GM19467 (cell line): ENCODE measurements around the gene ARPC5L.
A peak's percentile ranks its signal among the peaks of the same experiment; 100 is the strongest.

ENCODE experiments used
- ATAC-seq: cut with Tn5 transposase; IDR thresholded peaks from one replicate; pipeline ENCODE4 v1.9.1; 2021; ENCODE audit warnings: mild to moderate bottlenecking, moderate library complexity; ENCODE audit not compliant: unreplicated experiment

The ARPC5L gene

DNA sequence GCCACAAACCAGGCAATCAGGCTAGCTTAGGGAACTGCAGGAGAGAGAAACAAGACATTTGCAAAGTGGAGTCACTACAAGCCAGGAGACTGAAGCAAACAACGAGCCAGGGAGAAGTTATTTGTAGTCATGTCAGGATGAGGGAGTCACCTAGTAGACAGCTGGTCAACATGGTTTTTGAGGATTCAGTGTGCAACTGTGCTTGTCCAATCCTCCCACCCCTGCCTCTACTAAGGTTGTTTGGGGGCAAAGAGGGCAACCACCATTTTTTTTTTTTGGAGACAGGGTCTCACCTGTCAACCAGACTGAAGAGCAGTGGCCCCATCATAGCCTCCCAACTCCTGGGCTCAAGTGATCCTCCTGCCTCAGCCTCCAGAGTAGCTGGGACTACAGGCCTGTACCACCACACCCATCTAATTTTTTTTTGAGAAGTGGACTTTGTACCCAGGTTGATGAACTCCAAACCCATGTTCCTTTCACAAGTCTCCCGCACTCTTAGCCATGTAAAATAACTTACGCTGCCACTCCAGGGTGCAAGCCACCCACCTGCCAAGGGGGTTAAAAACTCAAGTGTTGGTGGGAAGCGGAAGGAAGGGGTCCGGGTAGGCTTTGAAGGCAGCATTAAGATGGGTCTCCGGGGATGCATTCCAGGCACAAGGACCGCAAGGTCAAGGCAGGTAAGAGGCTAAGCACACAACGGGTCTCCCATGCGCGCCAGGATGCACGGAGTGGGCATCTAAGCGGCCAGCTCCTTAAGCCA is 1.2 kb upstream of the ARPC5L start:
- ATAC-seq, result no peak

DNA sequence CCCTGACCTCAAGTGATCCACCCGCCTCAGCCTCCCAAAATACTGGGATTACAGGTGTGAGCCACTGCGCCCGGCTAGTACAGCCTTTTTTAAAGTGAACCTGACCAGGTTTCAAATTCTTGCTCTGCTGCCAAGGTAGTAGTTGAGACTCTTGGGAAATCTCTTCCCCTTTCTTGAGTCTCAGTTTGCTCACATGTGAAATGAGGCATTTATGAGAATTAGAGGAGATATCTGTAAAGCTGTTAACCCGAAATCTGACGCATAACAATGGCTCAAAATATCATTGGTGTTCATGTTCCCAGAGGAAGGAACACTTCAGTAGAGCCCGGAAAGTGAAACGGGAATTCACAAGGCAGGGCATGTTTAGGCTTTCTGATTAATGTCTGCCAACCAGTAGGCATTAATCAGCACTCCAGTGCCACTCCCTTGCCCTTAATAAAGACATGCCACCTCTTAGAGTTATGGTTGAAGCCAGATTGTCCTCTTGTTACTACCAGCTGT is 1.5 kb downstream of the ARPC5L start:
- no peak for ATAC-seq

GRCh38 chr9:124868511-124869465 is 6.9 kb downstream of the ARPC5L start:
- peak; percentile 64 for ATAC-seq

DNA sequence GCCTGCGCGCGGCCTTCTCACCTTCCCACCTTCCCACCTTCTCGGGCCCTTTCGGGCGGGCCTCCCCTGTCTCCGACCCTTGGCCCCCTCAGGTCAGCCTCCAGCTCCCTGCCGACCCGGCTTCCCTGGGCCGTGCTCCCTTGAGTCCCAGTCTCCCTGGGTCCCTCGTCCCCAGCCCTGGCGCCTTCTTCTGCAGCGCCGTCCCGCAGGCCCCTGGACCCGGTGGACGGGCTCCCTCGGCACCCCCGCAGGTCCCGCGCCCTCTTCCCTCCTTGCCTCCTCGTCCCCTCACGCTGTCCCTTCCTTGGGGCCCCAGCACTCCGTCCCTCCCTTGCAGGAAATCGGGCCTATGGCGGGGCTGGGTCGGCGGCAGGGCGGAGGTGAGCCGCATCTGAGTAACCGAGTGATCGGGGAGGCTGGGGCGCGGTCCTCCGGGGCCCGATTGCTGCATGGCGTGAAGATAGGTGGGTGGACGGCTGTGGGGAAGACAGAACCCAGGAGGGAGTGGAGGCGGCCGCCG is 7.6 kb downstream of the ARPC5L start:
- ATAC-seq, result peak; percentile 4

- peak; percentile 33 for ATAC-seq
Measured at GRCh38 chr9:124869986-124870560, 8.1 kb downstream of the ARPC5L start.

DNA sequence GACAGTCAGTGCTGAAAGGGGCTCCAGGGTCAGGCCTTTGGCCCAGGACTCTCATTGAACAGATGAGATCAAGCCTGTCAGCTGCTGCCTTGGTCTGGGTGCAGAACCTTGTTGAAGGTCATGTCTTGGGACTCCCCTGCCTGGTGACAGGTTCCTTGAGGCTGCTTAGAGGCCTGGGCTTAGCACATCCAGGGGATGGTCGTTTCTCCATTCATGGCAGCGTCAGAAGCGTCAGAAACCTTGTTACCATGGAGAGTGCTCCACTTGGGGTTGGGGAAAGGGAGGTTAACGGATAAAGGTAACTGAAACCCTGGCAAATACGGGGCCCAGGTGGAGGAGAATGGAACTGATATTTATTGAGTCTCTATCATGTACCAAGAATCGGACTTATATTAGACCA is 8.8 kb downstream of the ARPC5L start:
- no peak for ATAC-seq

- no peak for ATAC-seq
Measured at GRCh38 chr9:124871156-124871561, 9.2 kb downstream of the ARPC5L start.

DNA sequence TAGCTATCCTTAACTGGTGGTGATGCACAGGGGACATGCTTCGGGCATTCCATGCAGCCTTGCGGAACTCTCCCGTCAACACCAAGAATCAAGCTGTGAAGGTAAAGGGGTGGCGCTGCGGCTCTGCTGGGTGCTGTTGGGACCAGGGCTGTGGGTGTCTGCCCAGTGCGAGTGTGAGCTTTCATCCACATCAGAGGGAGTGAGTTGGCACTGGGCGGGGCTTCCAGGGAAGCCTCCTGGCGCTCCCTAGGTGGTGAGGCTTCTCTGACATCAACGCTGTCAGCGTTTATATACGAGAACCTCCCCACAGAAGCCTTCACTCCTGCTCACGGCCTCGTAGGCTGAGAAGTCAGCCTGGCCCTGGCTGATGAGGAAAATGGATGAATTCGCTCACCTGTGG is 11.7 kb downstream of the ARPC5L start:
- no peak for ATAC-seq

GRCh38 chr9:124875501-124875900 is 13.6 kb downstream of the ARPC5L start:
- no peak for ATAC-seq

DNA sequence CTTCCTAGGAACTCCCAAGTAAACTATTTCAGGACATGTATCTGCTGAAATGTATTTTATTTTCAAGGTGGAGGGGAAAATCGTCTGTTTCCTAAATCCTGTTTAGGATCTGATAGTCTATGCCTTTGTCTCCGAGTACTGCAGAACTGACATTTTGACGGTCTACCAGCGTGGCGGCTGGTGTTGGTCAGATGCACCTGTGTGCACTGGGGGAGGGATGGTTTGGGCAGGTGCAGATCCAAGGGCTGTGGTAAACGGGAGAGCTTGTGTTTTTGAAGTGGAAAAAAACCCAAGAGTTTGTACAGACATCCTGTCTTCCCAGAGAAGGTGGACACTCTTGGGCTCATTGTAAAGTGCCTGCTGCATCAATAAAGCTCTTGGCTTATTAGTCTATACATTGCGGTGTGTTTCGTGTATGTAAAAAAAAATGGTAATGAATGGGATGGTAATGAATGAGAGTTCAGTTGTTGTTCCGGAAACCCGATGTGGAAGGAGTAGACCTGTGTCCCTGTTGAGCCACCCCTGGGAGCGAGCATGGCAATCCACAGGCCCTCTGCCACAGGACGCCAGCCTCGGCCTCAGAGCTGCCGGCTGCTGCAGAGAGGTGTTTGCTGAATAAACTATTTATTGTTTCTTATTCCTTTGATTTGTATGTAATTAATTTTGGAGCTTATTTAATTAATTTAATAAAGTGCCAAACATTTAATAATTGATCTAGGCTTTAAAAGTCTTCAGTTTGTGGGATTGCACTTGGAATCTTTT is 15.3 kb downstream of the ARPC5L start:
- ATAC-seq, result no peak

DNA sequence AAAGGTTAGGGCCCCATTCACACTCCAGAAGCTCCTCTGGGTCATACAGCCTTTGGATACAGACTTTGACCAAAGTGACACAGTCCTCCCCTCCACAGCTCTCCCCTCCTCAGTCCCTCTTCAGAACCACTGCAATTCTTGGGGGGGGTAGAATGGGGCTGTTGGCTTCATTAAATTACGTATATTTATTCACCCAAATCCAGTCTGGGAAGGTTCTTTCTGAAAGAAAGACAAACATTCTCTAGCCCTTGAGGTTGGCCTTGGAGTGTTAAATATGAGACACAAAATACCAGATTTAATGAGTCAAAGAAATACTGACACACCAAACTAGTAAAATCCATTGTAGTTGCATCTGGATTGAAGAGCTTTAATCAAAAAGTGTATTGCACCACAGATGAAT is 16.1 kb downstream of the ARPC5L start:
- no peak for ATAC-seq

DNA sequence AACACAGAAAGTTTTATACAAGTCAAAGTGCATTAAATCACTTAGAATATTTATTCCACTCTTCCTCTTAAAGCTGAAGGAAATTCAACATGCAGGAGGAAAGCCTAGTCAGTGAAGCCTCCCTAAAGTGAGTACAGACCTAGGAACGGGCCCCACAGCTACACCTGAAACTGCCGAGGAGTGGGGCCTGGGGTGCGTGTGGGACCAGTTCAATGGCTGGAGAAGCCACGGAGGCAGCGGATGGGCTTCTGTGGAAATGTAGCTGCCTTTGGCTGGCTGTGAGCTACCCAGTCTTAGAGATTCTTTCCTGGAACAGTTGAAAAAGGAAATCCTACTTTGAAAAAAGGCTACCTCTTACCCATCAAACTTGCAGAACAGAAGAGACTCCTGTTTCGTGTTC is 16.6 kb downstream of the ARPC5L start:
- ATAC-seq, result no peak

DNA sequence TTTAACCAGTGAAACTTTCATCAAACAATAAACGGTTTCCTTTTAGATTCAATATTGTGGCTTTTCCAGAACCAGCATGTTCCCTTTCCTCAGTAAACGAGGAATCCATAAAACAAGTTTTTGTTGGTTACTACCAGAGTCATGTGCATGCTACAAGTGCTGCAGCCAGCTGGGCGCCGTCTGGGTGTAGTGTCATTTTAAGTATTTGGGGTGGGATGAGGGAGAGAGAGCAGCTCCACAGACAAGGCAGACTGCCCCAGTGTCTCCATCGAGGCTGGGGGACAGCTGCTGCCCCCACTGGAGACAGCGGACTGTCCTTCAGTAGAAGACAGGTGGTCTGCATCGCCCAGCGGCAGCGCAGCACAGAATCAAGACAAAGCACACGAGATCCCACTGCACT is 17.3 kb downstream of the ARPC5L start:
- no peak for ATAC-seq

GRCh38 chr9:124880501-124880900 is 18.6 kb downstream of the ARPC5L start:
- no peak for ATAC-seq

DNA sequence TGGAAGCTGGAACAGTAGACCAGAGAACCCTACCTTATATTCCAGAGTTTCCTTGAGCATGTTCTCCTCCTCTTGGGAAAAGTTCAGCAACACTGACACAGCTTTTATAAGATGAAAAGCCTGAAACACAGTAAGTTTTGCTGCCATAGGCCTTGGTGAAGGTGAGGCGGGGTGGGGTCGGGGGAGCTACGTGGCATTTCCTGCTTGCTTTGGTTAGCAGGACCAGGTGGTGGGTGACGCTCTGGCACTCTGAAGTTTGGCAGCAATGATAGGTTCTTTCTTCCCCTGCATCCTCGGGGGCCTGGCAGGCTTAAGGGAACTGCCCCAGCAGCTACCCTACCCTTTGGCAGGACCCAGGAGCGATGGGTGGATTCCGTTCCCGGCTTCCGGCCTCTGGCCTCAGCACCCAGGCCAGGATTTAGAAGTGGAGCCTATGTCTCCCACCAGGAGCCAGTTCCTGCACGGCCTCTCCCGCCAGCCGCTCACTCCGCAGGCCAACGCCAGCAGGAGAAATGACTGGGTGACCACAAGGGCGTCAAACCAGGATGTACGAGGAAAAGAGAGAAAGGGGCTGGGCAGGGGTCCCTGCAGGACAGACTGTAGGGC is 19.3 kb downstream of the ARPC5L start:
- no peak for ATAC-seq

DNA sequence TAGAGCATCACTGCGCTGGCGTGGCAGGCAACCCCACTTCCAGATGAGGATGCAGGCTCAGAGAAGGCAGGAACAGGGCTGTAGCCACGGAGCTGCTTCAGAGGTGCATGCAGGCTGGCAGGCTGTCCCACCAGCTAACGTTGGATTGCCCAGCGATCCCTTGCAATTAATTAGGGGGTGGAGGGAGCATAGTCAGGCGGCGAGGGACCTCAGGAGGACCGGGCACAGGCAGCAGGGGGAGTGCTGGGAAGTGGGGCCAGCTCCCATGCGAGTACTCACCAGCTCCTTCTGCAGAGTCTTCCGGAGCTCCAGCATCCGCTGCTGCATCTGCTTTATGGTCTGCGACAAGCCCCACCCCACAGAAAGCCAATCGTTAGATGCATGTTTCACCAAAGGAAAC is 20.3 kb downstream of the ARPC5L start:
- ATAC-seq, result no peak

GRCh38 chr9:124884376-124884775 is 22.4 kb downstream of the ARPC5L start:
- ATAC-seq, result no peak

GRCh38 chr9:124885551-124885950 is 23.6 kb downstream of the ARPC5L start:
- no peak for ATAC-seq

- ATAC-seq, result no peak
Measured at GRCh38 chr9:124886461-124886860, 24.5 kb downstream of the ARPC5L start.

DNA sequence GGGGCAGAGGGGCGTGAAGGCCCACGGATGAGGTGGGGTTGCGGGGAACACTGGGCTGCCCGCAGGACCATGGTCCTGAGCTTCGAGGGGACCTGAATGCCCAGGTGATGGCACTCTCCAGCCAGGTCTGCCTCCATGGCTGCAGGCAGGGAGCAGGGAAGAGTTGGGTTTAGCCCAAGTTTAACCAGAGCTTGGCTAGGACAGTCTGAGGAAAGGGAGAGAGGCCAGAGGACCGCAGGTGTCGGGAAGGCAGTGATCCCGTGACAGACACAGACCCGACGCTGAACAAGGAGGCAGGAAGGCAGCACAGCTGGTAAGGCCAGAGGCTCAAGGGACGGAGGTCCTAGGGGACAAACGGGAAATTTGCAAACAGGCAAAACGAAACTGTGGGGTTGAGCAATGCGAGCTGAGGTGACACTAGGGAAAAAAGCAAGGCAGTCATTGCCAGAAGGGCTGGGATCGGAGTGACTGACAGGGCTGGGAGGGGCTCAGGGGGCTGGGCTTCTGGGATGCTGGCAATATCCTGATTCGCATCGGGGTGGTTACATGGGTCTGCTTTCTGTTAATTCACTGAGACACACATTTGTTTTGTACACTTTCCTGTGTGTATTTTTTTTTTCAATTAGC is 25.0 kb downstream of the ARPC5L start:
- no peak for ATAC-seq
